ENCODE data around the gene DBN1.
A peak's percentile ranks its signal among the peaks of the same experiment; 100 is the strongest.

DBN1 gene

GRCh38 chr5:177509991-177510566, 36.6 kb upstream of the DBN1 start:
- no peak overlapping the region for H3K4me3 ChIP-seq (ENCODE audit: severe bottlenecking)
- DNase-seq (ENCODE audit: low spot score) (no peak), ATAC-seq (ENCODE audit: low read depth) (0 out of 3 replicates have a peak, but pooled peaks have one; percentile 4)
- H3K9me3 ChIP-seq (ENCODE audit: severe bottlenecking): no peaks in the 10 kb centered on the region
- no peak for TF ChIP-seq CTCF (IDR thresholded peaks at IDR 0.05; ENCODE audit: poor library complexity, severe bottlenecking)
- no peaks in the 10 kb centered on the region for H3K4me1 ChIP-seq (ENCODE audit: insufficient read depth, poor library complexity, severe bottlenecking)
- no peak overlapping the region for H3K27ac ChIP-seq (ENCODE audit: poor library complexity, severe bottlenecking)
- H3K27me3 ChIP-seq (ENCODE audit: insufficient read depth, poor library complexity, severe bottlenecking): no peaks in the 10 kb centered on the region
- H3K36me3 ChIP-seq (ENCODE audit: low read depth): peaks cover 51% of the 10 kb centered on the region

- Histone ChIP-seq H3K36me3 (ENCODE audit: low read depth) (peaks cover 45% of the 10 kb centered on the region), H3K4me3 (ENCODE audit: severe bottlenecking) (no peak within 1 kb of the TSS), H3K4me1 (ENCODE audit: insufficient read depth, poor library complexity, severe bottlenecking) (no peaks in the 10 kb centered on the region), H3K27ac (ENCODE audit: poor library complexity, severe bottlenecking) (no peak within 1 kb of the TSS), H3K9me3 (ENCODE audit: severe bottlenecking) (no peaks in the 10 kb centered on the region), H3K27me3 (ENCODE audit: insufficient read depth, poor library complexity, severe bottlenecking) (no peaks in the 10 kb centered on the region)
- DNase-seq (ENCODE audit: low spot score) (no peak), ATAC-seq (ENCODE audit: low read depth) (0 out of 3 replicates have a peak, but pooled peaks have one; percentile 4)
- no peak for TF ChIP-seq CTCF (IDR thresholded peaks at IDR 0.05; ENCODE audit: poor library complexity, severe bottlenecking)
Observed at GRCh38 chr5:177509381-177509951, 36.0 kb upstream of the DBN1 start, which contains the start of gene DOK3. TSS of gene DOK3 (minus strand) at chr5:177509826. CDS start at chr5:177509540, 286 bp downstream.

GRCh38 chr5:177508837-177509236, 35.4 kb upstream of the DBN1 start:
- DNase-seq (ENCODE audit: low spot score) (no peak), ATAC-seq (ENCODE audit: low read depth) (no peak)
- Histone ChIP-seq H3K4me3 (ENCODE audit: severe bottlenecking) (no peak overlapping the region), H3K4me1 (ENCODE audit: insufficient read depth, poor library complexity, severe bottlenecking) (no peaks in the 10 kb centered on the region), H3K27me3 (ENCODE audit: insufficient read depth, poor library complexity, severe bottlenecking) (no peaks in the 10 kb centered on the region), H3K27ac (ENCODE audit: poor library complexity, severe bottlenecking) (no peak overlapping the region), H3K9me3 (ENCODE audit: severe bottlenecking) (no peaks in the 10 kb centered on the region), H3K36me3 (ENCODE audit: low read depth) (peaks cover 39% of the 10 kb centered on the region)
- TF ChIP-seq CTCF (IDR thresholded peaks at IDR 0.05; ENCODE audit: poor library complexity, severe bottlenecking): no peak

- Histone ChIP-seq H3K4me3 (ENCODE audit: severe bottlenecking) (no peak overlapping the region), H3K36me3 (ENCODE audit: low read depth) (peaks cover 33% of the 10 kb centered on the region), H3K27me3 (ENCODE audit: insufficient read depth, poor library complexity, severe bottlenecking) (no peaks in the 10 kb centered on the region), H3K27ac (ENCODE audit: poor library complexity, severe bottlenecking) (no peak overlapping the region), H3K4me1 (ENCODE audit: insufficient read depth, poor library complexity, severe bottlenecking) (no peaks in the 10 kb centered on the region), H3K9me3 (ENCODE audit: severe bottlenecking) (no peaks in the 10 kb centered on the region)
- no peak for DNase-seq (ENCODE audit: low spot score)
- TF ChIP-seq CTCF (IDR thresholded peaks at IDR 0.05; ENCODE audit: poor library complexity, severe bottlenecking): no peak
- ATAC-seq (ENCODE audit: low read depth): no peak
Observed at GRCh38 chr5:177508221-177508611, 34.8 kb upstream of the DBN1 start.

- no peaks in the 10 kb centered on the region for H3K9me3 ChIP-seq (ENCODE audit: severe bottlenecking)
- DNase-seq (ENCODE audit: low spot score) (no peak), ATAC-seq (ENCODE audit: low read depth) (no peak)
- no peak overlapping the region for H3K27ac ChIP-seq (ENCODE audit: poor library complexity, severe bottlenecking)
- H3K36me3 ChIP-seq (ENCODE audit: low read depth): peaks cover 28% of the 10 kb centered on the region
- no peaks in the 10 kb centered on the region for H3K27me3 ChIP-seq (ENCODE audit: insufficient read depth, poor library complexity, severe bottlenecking)
- no peak overlapping the region for H3K4me3 ChIP-seq (ENCODE audit: severe bottlenecking)
- H3K4me1 ChIP-seq (ENCODE audit: insufficient read depth, poor library complexity, severe bottlenecking): no peaks in the 10 kb centered on the region
- peak; percentile 7 for TF ChIP-seq CTCF (IDR thresholded peaks at IDR 0.05; ENCODE audit: poor library complexity, severe bottlenecking)
Observed at GRCh38 chr5:177507596-177508220, 34.3 kb upstream of the DBN1 start.

Measured in RWPE2 (cell line).